Measurements from ENCODE around the gene KIAA1614.

KIAA1614 gene

DNA sequence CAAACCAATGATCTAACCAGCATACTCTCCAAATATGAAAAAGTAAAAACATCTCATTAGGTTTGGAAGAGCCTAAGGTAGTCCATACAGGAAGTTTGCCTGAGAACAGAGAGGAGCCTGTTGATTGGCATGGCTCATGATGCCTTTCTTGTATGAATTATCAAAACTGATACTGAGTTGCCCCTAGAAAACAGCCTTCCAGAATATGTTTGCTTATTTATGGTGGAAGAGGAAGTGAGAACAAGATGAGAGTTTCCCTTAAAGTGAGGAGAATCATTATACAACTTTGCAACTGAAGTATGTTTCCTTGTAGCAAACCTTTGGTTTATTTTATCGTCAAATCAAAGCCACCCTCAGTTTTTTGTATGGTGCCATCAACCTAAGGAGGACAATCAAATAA, 23.8 kb upstream of the KIAA1614 start:
- Histone ChIP-seq H4K20me1 (ENCODE audit: insufficient read depth, low read length) (no peaks in the 10 kb centered on the region), H3K9ac (ENCODE audit: low read depth, low read length) (no peak overlapping the region), H3K27me3 (ENCODE audit: insufficient read depth, low read length, poor library complexity) (no peaks in the 10 kb centered on the region), H3K27ac (ENCODE audit: low read length) (no peak overlapping the region), H2AFZ (ENCODE audit: low read depth, low read length) (no peak overlapping the region), H3K36me3 (ENCODE audit: insufficient read depth, low read length) (no peaks in the 10 kb centered on the region; the same call in 1 of the 2 replicates), H3K4me2 (ENCODE audit: insufficient read depth, low read length) (no peak overlapping the region), H3K4me3 (ENCODE audit: low read depth in 1 of 2, low read length in 2 of 2) (no peak overlapping the region), H3K79me2 (ENCODE audit: insufficient read depth, low read length) (no peaks in the 10 kb centered on the region), H3K4me1 (ENCODE audit: insufficient read depth, low read length) (no peaks in the 10 kb centered on the region), H3K9me3 (ENCODE audit: insufficient read depth, low read length, severe bottlenecking) (no peaks in the 10 kb centered on the region)
- DNase-seq (no peak), ATAC-seq (ENCODE audit: insufficient read depth, low read depth) (no peak)
- TF ChIP-seq EZH2 (IDR thresholded peaks at IDR 0.05; ENCODE audit: borderline replicate concordance, low read depth, low read length, severe bottlenecking), result no peak
- TF ChIP-seq, protein P1, sequence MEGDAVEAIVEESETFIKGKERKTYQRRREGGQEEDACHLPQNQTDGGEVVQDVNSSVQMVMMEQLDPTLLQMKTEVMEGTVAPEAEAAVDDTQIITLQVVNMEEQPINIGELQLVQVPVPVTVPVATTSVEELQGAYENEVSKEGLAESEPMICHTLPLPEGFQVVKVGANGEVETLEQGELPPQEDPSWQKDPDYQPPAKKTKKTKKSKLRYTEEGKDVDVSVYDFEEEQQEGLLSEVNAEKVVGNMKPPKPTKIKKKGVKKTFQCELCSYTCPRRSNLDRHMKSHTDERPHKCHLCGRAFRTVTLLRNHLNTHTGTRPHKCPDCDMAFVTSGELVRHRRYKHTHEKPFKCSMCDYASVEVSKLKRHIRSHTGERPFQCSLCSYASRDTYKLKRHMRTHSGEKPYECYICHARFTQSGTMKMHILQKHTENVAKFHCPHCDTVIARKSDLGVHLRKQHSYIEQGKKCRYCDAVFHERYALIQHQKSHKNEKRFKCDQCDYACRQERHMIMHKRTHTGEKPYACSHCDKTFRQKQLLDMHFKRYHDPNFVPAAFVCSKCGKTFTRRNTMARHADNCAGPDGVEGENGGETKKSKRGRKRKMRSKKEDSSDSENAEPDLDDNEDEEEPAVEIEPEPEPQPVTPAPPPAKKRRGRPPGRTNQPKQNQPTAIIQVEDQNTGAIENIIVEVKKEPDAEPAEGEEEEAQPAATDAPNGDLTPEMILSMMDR (IDR thresholded peaks at IDR 0.05; ENCODE audit: borderline replicate concordance, extremely low read depth, low read length, poor library complexity, severe bottlenecking), result no peak

DNA sequence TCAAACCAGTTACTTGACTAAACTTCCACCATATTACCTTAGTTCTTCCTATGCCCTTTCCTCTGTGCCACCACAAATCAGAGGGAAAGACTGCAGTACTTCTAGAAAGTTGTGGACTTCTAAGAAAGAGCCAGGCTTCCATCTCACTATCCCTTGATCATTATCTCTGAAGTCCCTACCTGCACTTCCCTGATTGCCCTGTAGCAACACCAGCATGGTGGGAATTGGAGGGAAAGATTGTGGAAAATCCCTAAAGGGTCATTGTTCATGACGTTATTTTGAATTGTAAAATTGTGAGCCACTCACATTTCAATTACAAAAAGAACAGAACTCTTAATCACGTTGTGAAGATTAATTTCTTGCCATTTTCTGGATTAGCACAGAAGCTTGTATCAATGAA, 23.4 kb upstream of the KIAA1614 start:
- Histone ChIP-seq H3K36me3 (ENCODE audit: insufficient read depth, low read length) (no peaks in the 10 kb centered on the region), H2AFZ (ENCODE audit: low read depth, low read length) (no peak overlapping the region), H3K27ac (ENCODE audit: low read length) (no peak overlapping the region), H3K9me3 (ENCODE audit: insufficient read depth, low read length, severe bottlenecking) (no peaks in the 10 kb centered on the region), H3K79me2 (ENCODE audit: insufficient read depth, low read length) (no peaks in the 10 kb centered on the region), H3K4me3 (ENCODE audit: low read depth in 1 of 2, low read length in 2 of 2) (no peak overlapping the region), H3K9ac (ENCODE audit: low read depth, low read length) (no peak overlapping the region), H3K27me3 (ENCODE audit: insufficient read depth, low read length, poor library complexity) (no peaks in the 10 kb centered on the region), H3K4me1 (ENCODE audit: insufficient read depth, low read length) (no peaks in the 10 kb centered on the region), H3K4me2 (ENCODE audit: insufficient read depth, low read length) (no peak overlapping the region), H4K20me1 (ENCODE audit: insufficient read depth, low read length) (no peaks in the 10 kb centered on the region)
- ATAC-seq (ENCODE audit: insufficient read depth, low read depth), result no peak
- no peak for DNase-seq
- no peak for TF ChIP-seq EZH2 (IDR thresholded peaks at IDR 0.05; ENCODE audit: borderline replicate concordance, low read depth, low read length, severe bottlenecking)
- TF ChIP-seq, protein P1 (IDR thresholded peaks at IDR 0.05; ENCODE audit: borderline replicate concordance, extremely low read depth, low read length, poor library complexity, severe bottlenecking), result no peak

DNA sequence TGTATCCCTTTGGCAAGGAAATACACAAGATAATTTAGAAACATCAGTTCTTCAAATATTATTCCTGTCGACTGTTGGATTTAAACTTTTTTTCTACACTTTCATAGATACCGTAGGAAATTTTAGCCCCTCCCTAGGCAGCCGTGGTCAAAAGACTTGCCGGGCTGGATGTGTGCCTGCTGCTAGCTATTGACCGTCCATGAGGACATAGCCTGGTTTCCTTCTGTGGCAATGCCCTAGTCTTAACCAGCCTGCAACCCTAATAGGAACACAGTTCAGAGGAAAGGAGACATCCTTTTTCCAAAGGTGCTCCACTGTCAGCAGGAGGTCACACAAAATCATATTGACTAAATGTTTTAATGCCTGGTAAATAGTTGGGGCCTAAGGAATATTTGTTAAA, 20.4 kb upstream of the KIAA1614 start:
- no peaks in the 10 kb centered on the region for H3K27me3 ChIP-seq (ENCODE audit: insufficient read depth, low read length, poor library complexity)

More for the DNA sequence above, 20.4 kb upstream of the KIAA1614 start:
- Histone ChIP-seq H4K20me1 (ENCODE audit: insufficient read depth, low read length) (no peaks in the 10 kb centered on the region), H3K36me3 (ENCODE audit: insufficient read depth, low read length) (no peaks in the 10 kb centered on the region), H3K27ac (ENCODE audit: low read length) (no peak overlapping the region), H3K79me2 (ENCODE audit: insufficient read depth, low read length) (no peaks in the 10 kb centered on the region), H3K9ac (ENCODE audit: low read depth, low read length) (no peak overlapping the region), H3K4me2 (ENCODE audit: insufficient read depth, low read length) (no peak overlapping the region), H3K4me1 (ENCODE audit: insufficient read depth, low read length) (no peaks in the 10 kb centered on the region), H2AFZ (ENCODE audit: low read depth, low read length) (no peak overlapping the region), H3K9me3 (ENCODE audit: insufficient read depth, low read length, severe bottlenecking) (no peaks in the 10 kb centered on the region), H3K4me3 (ENCODE audit: low read depth in 1 of 2, low read length in 2 of 2) (no peak overlapping the region)
- ATAC-seq (ENCODE audit: insufficient read depth, low read depth) (no peak), DNase-seq (no peak)
- no peak for TF ChIP-seq EZH2 (IDR thresholded peaks at IDR 0.05; ENCODE audit: borderline replicate concordance, low read depth, low read length, severe bottlenecking)
- TF ChIP-seq, protein P1 (IDR thresholded peaks at IDR 0.05; ENCODE audit: borderline replicate concordance, extremely low read depth, low read length, poor library complexity, severe bottlenecking), result no peak
